ENCODE measurements around the gene SMARCB1.

SMARCB1 gene

DNA sequence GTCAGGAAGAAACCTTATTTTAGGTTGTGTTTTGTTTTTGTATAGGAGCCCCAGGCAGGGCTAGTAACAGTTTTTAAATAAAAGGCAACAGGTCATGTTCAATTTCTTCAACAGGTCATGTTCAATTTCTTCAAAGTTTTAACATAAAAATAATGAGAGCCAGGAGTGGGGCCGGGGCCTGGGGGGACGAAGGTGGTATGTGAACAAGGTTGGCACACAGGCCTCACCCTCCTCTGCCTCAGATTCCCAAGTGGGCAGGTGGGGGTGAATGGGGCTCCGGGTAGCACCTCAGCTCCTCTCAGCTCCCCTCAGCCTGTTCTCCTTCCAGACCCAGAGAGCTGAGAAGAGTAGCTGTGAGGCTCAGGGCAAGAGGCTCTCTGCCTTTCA is 47.6 kb downstream of the SMARCB1 start:
- no peak for DNase-seq

DNA sequence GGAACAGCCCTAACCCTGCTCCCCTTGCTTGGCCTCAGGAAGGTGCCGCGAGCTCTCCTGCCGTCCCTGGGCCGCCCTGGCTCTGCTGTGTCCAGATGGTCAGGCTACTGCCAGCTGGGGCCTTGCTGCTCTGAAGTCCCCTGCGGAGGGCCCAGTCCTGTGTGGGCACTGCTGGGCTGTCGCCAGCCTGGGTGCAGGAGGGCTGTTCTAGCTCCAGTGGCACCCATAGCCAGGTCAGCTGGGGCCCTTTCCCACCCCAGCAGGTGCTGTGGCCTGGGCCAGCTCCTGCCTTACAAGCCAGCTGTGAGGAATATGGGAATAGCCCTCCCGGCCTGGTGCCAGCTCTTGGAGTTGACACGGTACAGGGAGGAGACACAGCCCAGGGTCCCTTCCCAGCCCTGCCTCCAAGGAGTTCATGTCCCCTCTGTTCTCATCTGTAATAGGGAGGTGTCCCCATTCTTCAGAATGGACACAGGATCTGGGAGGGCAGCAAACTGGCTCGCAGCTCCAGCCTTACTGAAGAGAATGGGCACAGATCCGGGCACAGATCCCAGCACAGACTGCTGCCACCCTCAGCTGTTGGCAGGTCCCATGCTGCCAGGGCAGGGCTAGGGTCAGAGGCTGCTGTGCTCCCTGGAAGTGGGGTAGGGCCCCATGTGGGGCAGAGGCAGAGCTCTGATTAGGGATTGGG is 48.2 kb downstream of the SMARCB1 start:
- no peak for DNase-seq

DNA sequence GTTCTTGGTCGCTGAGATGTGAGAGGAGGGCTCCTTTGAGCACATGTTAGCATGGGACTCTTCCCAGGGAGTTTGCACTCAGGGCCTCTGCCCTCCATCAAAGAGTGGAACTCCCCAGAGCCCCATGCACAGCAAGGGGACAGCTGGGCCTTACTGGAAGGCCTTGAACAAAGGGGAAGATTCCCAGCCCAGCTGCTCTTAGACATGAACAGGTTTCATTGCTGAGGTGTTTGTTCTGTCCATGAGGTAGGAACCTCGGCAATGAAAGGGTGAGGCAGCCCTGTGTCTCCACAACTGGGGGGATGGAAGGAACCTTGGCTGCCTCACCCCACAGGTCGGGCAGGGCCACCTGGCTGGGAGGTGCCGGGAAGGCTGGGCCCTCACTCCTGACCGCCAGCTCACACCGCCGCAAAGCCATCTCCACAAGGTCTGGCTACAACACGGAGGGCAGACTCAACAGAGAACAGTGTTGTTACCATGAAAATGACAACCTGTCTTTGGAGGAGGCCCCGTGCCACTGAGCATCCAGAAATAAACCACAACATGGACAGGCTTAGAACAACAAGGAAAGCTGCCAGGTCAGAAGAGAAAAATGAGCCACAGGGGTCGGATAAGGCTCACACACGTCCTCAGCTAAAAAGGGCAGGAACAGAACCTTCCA is 48.8 kb downstream of the SMARCB1 start:
- no peak for DNase-seq

DNA sequence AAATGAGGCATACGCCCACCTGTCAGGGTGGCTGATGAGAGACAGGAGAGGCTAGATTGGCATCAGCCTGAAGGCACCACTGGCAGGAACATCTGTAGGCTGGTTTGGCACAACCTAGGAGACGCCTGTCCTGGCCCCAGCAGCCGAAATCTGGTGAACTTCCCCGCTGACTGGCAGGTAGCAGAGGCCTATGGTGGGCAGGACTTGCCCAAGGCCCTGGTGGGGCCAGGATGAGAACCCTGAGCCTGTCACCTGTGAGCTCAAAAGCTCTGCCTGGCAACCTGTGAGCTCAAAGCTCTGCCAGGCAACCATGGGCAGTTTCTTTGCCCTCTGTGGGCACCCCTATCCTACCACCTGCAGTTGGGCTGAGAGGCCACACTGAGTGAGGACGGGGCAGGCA is 49.5 kb downstream of the SMARCB1 start:
- no peak for DNase-seq

DNA sequence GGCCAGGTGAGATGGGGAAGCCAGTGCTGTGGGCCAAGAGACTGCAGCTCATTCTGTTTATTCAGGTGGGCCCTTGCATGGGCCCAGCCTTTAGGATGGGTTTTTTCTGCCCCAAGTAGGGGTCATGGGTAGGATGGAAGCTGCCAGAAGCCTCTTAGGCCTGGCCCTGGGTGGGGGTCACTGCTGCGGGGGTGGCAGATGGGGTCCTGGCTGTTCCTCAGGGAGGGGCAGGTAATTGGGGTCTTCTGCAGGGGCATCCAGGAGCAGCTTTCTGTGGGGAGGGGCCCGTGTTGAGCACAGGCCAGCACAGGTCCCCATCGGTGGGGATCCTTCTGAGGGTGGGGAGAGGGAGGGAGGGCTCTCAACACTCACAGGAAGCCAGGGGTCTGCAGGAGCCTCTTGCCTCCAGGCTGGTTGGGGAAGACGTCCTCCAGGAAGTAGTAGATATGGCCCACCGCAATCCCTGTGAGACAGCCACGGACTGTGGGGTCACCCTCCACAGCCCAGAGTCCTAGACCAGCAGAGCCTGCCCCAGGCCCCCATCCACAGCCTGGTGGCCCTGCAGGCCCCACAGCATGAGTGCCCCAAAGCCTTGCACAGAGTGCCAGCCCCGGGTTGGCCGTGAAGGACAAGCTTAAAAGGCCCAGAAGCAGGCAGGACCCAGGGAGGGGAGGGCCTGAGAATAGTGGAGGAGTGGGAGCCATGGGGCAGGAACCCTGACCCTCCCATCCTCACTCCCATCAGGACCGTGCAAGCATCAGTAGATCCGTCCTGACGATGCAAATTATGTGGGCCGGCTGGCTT is 50.1 kb downstream of the SMARCB1 start:
- DNase-seq, result no peak

DNA sequence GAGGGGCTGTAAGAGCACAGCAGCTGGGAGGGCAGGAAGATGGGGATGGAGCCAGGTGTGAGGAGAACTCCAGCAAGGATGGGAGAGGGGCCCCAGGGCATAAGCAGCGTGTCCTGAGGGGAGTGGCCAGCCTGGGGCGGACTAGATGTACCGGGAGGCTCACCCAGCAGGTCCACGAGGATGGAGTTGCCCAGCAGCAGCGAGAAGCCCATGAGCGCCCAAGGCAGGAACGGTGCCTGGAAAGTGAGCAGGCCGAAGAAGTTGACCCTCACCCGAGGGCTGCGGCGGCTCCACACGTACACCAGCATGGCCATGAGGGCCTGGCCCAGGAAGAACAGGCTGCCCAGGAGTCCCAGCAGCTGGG is 50.7 kb downstream of the SMARCB1 start:
- peak; percentile 29 for DNase-seq

DNA sequence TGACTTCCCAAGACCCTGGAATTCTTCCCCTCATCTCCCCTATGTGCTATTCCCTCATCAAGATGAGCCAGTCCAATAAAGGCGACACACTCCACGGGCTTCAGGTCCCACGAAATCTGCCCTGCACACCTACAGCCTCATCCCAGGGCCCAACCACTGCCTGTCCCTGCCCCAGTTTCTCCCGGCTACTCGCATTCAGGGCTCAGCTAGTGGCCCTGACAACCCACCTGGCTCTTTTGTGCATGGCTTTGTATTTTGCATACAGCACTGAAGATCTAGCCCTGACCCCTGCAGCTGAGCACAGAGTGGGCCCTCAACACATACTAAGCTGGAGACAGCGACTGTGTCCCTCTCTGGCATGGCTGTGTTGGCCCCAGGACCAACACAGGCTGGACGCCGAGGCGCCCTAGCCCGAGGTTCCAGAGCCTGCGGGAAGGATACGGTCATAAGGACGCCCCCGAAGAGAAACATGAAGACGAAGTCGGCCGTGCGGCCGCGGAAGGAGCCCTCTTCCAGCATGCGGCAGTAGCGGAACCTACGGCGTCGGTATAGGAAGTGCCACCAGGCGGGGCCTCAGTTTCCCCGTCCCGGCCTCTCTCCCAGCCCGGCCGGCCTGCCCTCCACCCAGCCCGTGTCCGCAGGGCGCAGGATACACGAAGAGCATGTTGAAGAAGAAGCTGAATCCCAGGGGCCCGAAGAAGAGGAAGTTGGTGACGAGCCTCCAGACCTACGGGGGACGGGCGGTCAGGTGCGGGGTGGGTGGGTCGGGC is 51.3 kb downstream of the SMARCB1 start:
- DNase-seq, result no peak

DNA sequence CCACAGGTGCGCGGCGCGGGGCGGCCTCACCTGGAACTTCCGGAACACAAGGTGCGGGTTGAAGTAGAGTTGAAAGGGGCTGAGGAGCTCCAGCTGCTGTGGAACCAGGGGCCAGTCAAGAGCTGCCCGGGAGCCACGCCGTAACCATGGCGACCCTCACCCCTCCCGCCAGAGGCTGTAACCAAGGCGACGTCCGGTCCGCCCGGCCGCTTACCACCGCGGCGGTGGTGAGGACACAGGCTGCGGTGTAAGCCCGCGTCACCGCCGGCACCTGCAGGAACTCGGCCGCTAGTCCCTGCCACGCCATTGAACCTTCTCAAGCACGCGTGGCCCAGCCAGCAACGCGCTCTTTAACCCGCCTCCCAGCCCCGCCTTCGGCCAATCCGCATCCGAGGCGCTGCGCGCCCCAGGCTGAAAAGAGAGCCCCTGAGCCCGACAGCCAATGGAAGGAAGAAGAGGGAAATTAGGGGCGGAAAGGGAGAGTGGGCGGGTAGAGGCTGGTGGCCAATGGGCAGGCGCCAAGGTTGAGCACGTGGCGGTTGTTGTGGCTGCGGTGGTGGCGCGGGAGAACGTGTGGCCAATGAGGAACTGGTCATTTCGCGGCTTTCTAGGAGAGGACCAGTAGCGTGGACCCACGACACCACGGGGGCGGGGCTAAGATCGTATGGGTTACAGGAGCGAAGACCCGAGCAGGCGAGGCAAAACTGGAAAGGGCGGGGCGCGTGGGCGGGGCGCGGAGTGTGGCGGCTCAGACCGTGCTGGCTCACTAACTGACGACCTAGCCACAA is 52.1 kb downstream of the SMARCB1 start, which contains the start of gene DERL3:
Gene DERL3, minus strand, starts transcription at position 326 of the 788 bp plus-strand sequence. Its CDS starts 19 bp downstream, at position 307.
- peak; percentile 96 for DNase-seq

DNA sequence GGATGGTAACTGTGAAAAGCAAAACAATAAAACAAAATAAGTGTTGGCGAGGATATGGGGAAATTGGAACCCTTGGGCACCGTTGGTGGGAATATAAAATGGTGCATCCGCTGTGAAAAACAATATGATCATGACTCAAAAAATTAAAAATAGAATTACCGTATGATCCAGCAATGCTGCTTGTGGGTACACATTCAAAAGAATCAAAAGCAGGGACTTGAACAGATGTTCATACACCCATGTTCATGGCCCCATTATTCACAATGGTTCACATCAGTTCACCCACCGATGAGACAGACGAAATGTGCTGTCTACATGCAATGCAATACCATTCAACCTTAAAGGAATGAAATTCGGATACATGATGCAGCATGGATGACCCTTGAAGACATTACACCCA is 53.3 kb downstream of the SMARCB1 start:
- DNase-seq, result no peak

DNA sequence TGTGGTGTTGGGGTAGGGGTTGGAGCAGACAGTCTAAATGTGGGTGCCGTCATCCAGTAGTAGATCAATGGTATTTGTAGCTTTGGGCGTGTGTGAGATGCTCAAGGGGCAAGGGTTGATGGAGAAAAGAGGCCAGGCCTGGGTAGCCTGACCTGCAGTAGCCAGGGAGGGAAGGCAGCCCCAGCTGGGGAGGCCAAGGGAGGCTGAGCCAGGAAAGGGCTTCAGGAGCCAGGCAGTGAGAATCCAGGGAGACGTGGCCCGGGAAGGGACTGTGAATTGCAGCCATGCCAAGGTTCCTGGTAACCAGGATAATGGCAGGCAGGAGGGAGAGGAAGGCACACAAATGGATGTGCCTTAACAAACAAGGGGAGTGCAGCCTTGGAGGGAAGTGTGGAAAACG is 54.5 kb downstream of the SMARCB1 start:
- DNase-seq, result no peak

DNA sequence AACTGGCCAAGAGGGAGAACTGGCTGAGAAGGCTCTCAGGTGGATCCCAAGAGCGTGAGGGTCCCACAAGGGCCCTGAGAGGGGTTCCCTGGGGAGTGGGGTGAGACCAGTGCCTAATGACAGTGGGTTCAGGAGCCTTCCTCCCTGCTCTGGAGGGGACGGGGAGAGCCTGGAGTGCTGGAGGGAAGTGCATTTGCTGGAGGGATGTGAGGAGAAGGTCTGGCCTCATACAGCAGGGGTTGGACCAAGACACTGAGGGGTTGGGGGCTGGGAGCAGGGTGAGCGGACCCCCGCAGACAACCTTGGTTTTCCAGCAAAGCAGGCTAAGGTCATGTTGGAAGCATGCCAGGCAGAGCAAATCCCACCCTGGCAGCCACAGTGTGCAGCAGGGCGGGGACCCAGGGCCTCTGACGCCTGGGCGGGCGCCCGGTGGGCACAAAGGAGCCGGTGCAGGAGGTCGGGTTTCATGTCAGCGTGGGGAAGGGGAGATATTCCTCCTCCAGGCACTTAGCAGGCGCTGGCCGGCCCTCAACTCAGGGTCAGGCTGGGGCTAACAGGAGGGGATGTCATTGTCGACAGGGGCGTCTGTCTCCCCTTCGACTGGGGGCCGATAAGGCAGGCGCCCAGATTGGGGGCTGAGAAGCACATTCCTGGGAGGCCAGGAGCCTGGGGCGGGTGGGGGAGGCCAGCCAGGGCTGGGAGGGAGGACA is 55.1 kb downstream of the SMARCB1 start:
- no peak for DNase-seq

DNA sequence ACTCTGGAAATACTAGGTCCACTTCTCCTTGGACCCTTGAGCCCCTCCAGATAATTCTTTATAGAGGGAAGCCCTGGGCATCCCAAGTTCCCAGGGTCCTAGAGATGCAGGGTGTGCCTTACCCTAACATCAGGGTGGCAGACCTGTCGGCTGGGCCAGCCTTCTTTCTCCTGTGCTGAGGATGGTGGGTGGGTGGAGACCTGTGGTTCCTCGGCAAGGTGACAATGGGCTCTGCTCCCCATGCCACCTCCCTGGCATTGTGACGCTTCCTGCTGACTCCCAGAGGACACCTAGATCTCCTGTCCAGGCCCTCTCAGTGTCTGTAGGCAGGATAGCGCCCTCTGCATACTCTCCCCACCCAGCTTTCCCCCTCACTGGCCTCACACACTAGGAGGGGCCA is 55.8 kb downstream of the SMARCB1 start:
- DNase-seq, result no peak

DNA sequence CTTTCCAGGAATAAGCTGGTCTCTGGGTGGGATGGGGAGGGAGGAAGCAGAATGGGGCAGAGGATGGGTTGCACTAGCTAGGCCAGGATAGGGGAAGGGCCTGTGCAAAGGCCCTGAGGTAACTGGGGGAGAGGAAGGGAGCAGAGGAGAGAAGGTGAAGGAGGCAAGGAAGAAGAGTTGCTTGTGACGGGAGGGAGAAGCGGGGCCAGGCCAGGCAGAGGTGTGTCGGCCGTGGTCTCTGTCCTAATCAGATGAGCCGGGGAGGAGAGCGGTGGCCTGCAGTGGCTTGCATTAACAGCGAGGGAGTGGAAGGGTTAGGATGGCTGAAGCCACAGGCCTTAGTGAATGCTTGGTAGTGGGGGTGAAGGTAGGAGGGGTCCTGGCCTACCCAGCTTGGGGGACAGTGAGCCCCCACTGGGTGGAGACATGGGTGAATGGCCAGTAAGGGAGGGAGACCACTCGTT is 58.0 kb downstream of the SMARCB1 start:
- DNase-seq, result no peak

DNA sequence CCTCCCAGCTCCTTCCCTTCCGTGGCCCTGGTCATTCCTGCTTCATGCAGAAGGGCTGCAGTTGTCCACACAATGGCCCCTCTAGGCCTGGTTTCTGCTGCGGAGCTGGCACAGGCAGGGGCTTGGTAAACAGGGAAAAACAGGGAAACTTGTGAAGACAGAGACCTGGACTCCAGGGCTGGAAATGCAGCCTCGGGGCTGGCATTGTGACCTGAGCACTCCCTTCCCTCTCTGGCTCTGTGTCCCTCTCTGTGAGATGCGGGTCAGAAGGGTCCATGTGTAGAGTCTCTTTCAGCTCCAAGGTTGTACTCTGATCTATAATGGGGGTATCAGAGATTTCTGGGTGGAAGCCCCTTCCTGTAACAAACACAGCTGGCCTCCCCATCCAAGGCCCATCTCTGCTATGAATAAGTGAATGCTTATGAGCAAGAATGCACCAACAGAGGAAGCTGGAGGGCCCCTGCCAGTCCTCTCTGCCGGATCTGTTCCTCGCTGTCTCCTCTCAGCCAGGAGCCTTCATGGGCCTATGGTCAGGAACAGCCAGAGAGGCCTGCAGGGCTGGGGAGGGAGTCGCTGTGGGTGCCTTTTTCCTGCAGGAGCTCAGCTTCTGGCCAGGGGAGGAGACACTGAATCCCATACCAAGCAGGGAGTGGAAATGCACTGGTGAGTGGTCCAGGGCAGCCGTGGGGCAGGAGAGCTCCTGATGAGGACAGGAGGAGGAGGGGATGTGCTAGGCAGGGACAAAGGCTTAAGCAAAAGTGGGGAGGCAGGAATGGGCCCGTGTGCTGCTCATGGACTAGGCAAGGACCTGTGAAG is 58.7 kb downstream of the SMARCB1 start:
- DNase-seq, result no peak

DNA sequence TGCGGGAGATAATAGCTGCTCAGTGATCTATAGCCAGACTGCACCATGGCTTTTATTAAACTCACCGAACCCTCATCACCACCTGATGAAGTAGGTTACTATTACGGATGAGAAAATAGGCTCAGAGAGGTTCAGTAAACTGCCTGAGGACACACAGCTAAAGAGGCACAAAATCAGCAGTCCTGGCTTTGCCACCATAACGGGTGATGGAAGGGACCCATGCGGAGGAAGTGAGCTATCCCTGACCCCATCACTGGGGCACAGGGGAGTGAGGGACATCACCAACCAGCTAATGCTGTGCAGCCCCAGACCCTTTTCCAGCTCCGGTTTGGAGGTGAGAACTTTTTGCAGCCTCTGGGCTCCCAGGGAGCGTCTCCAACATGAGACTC is 59.3 kb downstream of the SMARCB1 start:
- DNase-seq, result no peak

DNA sequence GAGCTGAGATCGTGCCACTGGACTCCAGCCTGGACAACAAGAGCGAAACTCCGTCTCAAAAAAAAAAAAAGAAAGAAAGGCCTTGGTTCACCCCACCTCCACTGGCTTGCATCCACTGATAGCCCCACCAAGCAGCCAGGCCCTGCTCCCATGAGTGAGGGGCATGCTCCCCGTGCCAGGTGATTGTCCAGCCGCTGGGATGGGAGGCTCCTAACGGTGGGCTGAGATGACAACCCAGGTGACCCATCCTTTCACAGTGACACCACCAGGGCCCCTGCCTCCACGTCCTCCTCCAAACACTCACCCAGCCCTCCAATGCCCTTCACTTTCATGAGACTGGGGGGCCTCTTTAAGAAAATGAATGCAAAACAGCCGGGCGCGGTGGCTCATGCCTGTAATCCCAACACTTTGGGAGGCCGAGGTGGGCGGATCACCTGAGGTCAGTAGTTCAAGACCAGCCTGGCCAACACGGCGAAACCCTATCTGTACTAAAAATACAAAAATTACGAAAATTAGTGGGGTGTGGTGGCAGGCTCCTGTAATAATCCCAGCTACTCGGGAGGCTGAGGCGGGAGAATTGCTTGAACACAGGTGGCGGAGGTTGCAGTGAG is 60.6 kb downstream of the SMARCB1 start:
- no peak for DNase-seq

DNA sequence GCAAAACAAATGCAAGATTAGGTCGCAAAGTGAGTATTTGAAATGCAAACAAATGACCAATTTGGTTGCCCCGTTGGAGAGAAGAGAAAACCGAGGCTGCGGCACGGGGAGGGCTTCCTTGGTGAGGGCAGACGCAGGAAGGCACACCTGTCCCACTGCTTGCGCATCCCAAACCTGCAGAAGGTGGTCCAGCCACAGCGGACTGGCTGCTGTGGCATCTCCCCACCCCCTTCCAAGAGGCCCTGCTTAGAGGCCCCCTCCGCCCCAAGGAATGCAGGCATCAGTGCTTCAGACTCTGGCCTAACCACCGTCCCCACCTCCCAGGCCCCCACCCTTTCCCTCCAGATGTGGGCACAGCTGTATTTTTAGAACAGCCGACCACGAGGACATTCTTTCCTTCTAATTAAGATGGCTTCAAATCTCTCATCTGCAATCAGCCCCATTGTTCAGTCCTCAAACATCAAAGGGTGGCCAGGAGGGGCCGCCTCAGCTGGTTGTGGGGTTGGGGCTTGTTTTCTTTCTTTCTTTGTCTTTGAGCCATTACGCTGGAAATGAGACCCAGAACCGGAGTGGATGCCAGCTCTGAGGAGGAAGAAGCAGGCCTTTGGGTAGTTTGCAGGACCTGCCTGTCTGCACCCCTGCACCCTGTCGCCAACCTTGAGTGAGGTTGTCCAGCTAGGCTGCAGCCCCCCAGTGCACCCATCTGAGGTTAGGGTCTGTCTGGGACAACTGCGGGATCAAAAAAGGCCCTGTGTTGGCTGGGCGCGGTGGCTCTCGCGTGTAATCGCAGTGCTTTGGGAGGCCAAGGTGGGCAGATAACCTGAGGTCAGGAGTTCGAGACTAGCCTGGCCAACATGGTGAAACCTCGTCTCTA is 61.5 kb downstream of the SMARCB1 start:
- no peak for DNase-seq

DNA sequence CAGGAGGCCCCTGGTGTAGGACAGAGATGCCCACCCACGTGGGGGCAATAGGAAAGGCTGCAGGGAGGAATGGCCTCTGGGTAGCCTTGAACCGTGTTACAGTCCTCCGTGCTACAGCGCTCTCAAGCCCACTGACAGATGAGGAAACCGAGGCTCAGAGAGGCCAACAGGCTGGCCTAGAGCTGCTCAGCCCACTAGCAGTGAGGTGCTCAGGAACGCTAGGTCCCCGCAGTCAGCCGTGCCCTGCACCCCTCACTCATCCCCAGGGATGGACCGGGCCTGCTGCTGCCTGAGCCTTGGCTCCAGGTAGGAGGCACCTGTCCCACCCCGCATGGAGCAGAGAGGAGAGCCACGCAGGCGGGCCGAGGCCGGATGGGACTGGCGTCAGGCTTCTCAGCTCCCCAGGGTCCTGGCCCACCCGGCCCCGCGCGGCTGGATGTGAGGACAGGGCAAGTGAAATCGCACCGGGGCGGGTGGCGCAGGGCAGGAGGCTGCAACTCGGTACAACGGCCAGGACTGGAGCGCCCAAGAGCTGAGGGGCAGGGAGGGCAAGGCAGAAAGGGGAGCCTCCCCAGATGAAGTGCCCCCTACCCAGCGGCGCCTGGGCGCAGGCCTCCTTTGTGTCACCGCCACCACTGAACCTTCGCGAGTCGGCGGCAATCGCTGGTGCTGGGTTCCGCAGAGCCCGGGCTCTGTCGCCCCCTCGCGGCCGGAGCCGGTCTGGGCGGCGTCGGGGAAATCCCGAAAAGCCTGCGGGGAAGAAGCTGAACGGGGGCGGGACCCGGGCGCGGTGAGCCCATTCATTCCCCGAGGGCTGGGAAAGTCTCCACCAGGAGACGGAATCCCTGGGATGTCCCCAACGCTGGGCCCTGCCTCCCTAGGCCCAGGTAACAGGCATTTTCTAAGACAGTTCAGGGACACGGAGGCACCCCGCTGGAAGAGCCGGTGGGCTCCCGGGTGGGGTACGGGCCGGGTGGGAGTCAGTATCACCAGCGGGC is 62.5 kb downstream of the SMARCB1 start:
- DNase-seq, result peak; percentile 41

Measured in NCI-H526 treated with DMSO at 0.1 percent for 48 hours (cell line).